Astrocyte of the cerebellum (primary cell): Measurements from ENCODE around the gene TES.
A peak's percentile ranks its signal among the peaks of the same experiment; 100 is the strongest.

Experiments used
- DNase-seq: peaks from one replicate; pipeline ENCODE4 v3.0.0-alpha.2; 2011; ENCODE audit warnings: low read depth
- H3K4me3 ChIP-seq: 2 replicates; pipeline ENCODE4 v1.5.1; 2011; ENCODE audit warnings: mild to moderate bottlenecking, low read depth, low read length, moderate library complexity
- CTCF ChIP-seq: IDR thresholded peaks from 2 replicates; pipeline ENCODE4 v1.5.1; 2012; ENCODE audit warnings: low read length, low read depth, moderate library complexity, mild to moderate bottlenecking; ENCODE audit errors: missing control alignments
- in situ Hi-C: cut with HindIII; loops from 2 replicates; pipeline ENCODE4 v1.10.0; 2017; ENCODE audit warnings: low sequenced_read_pairs

Gene TES

GRCh38 chr7:116166156-116166555, 44.2 kb upstream of the TES start:
- DNase-seq: no peak
- H3K4me3 ChIP-seq: no peak overlapping the region
- TF ChIP-seq CTCF: no peak
- in situ Hi-C loops: loop anchor here (5.0 kb wide), 1 partner anchor 86 kb away; no protein-coding TSS in a partner anchor

GRCh38 chr7:116167177-116167576, 43.2 kb upstream of the TES start:
- H3K4me3 ChIP-seq: no peak overlapping the region
- no peak for DNase-seq
- in situ Hi-C loops: loop anchor here (5.0 kb wide), 1 partner anchor 85 kb away; no protein-coding TSS in a partner anchor
- TF ChIP-seq CTCF: no peak

- no peak for TF ChIP-seq CTCF
- in situ Hi-C loops: loop anchor here (5.0 kb wide), 1 partner anchor 83 kb away; no protein-coding TSS in a partner anchor
- DNase-seq: peak; percentile 32
- no peak overlapping the region for H3K4me3 ChIP-seq
Measured at GRCh38 chr7:116169060-116169459, 41.3 kb upstream of the TES start.

- no peak for TF ChIP-seq CTCF
- no peak overlapping the region for H3K4me3 ChIP-seq
- in situ Hi-C loops: no loop called here
- DNase-seq: no peak
Measured at GRCh38 chr7:116170180-116170579, 40.2 kb upstream of the TES start.

GRCh38 chr7:116171094-116171493, 39.2 kb upstream of the TES start:
- DNase-seq: no peak
- in situ Hi-C loops: no loop called here

GRCh38 chr7:116172353-116172752, 38.0 kb upstream of the TES start:
- in situ Hi-C loops: no loop called here
- no peak for TF ChIP-seq CTCF
- DNase-seq: no peak
- H3K4me3 ChIP-seq: no peak overlapping the region

More at GRCh38 chr7:116171094-116171493, 39.2 kb upstream of the TES start:
- TF ChIP-seq CTCF: no peak
- H3K4me3 ChIP-seq: no peak overlapping the region
